GM12878 (cell line): Measurements from ENCODE around the gene KLKB1.

Experiments
- ASH2L ChIP-seq: fragments of 300-600, 200-600 bp; sonication (generic); IDR thresholded peaks from 2 replicates; pipeline ENCODE4 v1.6.1; 2017; ENCODE audit warnings: low read depth, mild to moderate bottlenecking, borderline replicate concordance
- BCL3 ChIP-seq: IDR thresholded peaks from 2 replicates; pipeline ENCODE4 v1.6.1; 2011; ENCODE audit warnings: borderline replicate concordance, low read depth, mild to moderate bottlenecking, moderate library complexity, low read length; ENCODE audit not compliant: insufficient read depth, poor library complexity, severe bottlenecking
- POLR2A ChIP-seq: IDR thresholded peaks from 2 replicates; pipeline ENCODE4 v1.6.1; 2011; ENCODE audit warnings: low read depth, mild to moderate bottlenecking, low read length
- RFX5 ChIP-seq: IDR thresholded peaks from 2 replicates; pipeline ENCODE4 v1.6.1; 2011; ENCODE audit warnings: low read depth, low read length, improper control_type of control experiment

GRCh38 chr4:186190581-186191199 is 36.6 kb upstream of the KLKB1 start:
- TF ChIP-seq ASH2L = no peak
- TF ChIP-seq POLR2A = no peak
- TF ChIP-seq RFX5 = no peak
- no peak for TF ChIP-seq BCL3
